GM12865 (cell line): ENCODE measurements around the gene PTH1R.

Experiments
- DNase-seq: peaks from one replicate; pipeline ENCODE4 v3.0.0; 2010; ENCODE audit warnings: low read depth
- H3K4me3 ChIP-seq: 2 replicates; pipeline ENCODE4 v1.5.1; 2011; ENCODE audit warnings: mild to moderate bottlenecking, low read depth, low read length, control low read depth
- CTCF ChIP-seq: IDR thresholded peaks from 2 replicates; pipeline ENCODE4 v1.5.1; 2011; ENCODE audit warnings: low read length, control low read depth, low read depth, inconsistent platforms; ENCODE audit not compliant: insufficient read depth; ENCODE audit errors: missing control alignments

The PTH1R gene

GRCh38 chr3:46849686-46850467, 27.6 kb upstream of the PTH1R start:
- DNase-seq: no peak
- no peak overlapping the region for H3K4me3 ChIP-seq
- TF ChIP-seq CTCF: no peak

GRCh38 chr3:46850468-46850779, 27.1 kb upstream of the PTH1R start:
- TF ChIP-seq CTCF: no peak
- DNase-seq: no peak
- no peak overlapping the region for H3K4me3 ChIP-seq

- no peak for DNase-seq
- TF ChIP-seq CTCF: no peak
- no peak overlapping the region for H3K4me3 ChIP-seq
These were observed 25.9 kb upstream of the PTH1R start for GRCh38 chr3:46851364-46852333.

- no peak overlapping the region for H3K4me3 ChIP-seq
- TF ChIP-seq CTCF: no peak
- DNase-seq: no peak
These were observed 25.2 kb upstream of the PTH1R start for GRCh38 chr3:46852334-46852720.

GRCh38 chr3:46852839-46853355, 24.6 kb upstream of the PTH1R start:
- TF ChIP-seq CTCF: no peak
- DNase-seq: no peak

GRCh38 chr3:46853441-46854415, 23.8 kb upstream of the PTH1R start:
- H3K4me3 ChIP-seq: no peak overlapping the region
- no peak for DNase-seq
- TF ChIP-seq CTCF: no peak

More at GRCh38 chr3:46852839-46853355, 24.6 kb upstream of the PTH1R start:
- no peak overlapping the region for H3K4me3 ChIP-seq
